CD8-positive, alpha-beta memory T cell (primary cell): ENCODE data around the gene FTO. TPM values are rescaled to one million over a fixed set of nuclear protein-coding genes. Genes with fewer than 3 reads are reported as not detected.

ENCODE experiments used
- CTCF ChIA-PET: fragments of 350-600 bp; sonication (Branson Sonifier 250); formaldehyde crosslinking; loops from one replicate; lab custom pipeline; 2021; ENCODE audit warnings: antibody characterized with exemption; lab: Charles Lee
- POLR2A ChIA-PET: fragments of 350-600 bp; sonication (Branson Sonifier 250); formaldehyde crosslinking; loops from one replicate; lab custom pipeline; 2021; ENCODE audit warnings: antibody characterized with exemption; lab: Charles Lee
- DNase-seq, 5 donors: peaks; one replicate each; pipeline versions ENCODE4 v3.0.0 to v3.0.0-alpha.2; 2020 to 2022; ENCODE audit warnings: mixed read lengths in 1 of 5
- H3K27ac ChIP-seq: one replicate; pipeline ENCODE4 v1.7.0; 2013; ENCODE audit warnings: low read depth, mild to moderate bottlenecking, low read length, moderate library complexity
- H3K27me3 ChIP-seq: 2 replicates; pipeline ENCODE4 v1.7.0; 2013; ENCODE audit warnings: low read length, mild to moderate bottlenecking; ENCODE audit not compliant: insufficient read depth, poor library complexity, severe bottlenecking
- H3K36me3 ChIP-seq: 2 replicates; pipeline ENCODE4 v1.7.0; 2013; ENCODE audit warnings: mild to moderate bottlenecking, low read length, moderate library complexity; ENCODE audit not compliant: insufficient read depth
- H3K4me1 ChIP-seq: 2 replicates; pipeline ENCODE4 v1.7.0; 2013; ENCODE audit warnings: mild to moderate bottlenecking, low read length, moderate library complexity; ENCODE audit not compliant: insufficient read depth
- H3K4me3 ChIP-seq: 2 replicates; pipeline ENCODE4 v1.7.0; 2013; ENCODE audit warnings: mild to moderate bottlenecking, low read length
- H3K9me3 ChIP-seq: 2 replicates; pipeline ENCODE4 v1.7.0; 2013; ENCODE audit warnings: mild to moderate bottlenecking, low read length
- H3K27ac Mint-ChIP-seq, 8 donors: one replicate each; pipeline ENCODE4 v1.8.0; 2020 to 2021; ENCODE audit warnings: mixed read lengths in 8 of 8, mild to moderate bottlenecking in 6 of 8, inconsistent platforms in 3 of 8, moderate library complexity in 3 of 8
- H3K27me3 Mint-ChIP-seq, 2 donors: one replicate each; pipeline ENCODE4 v1.8.0; 2020 to 2021; ENCODE audit warnings: mixed read lengths in 2 of 2, mild to moderate bottlenecking in 1 of 2, moderate library complexity in 1 of 2
- H3K36me3 Mint-ChIP-seq, 3 donors: one replicate each; pipeline ENCODE4 v1.8.0; 2020 to 2021; ENCODE audit warnings: mixed read lengths in 3 of 3, inconsistent platforms in 1 of 3, mild to moderate bottlenecking in 1 of 3
- H3K4me1 Mint-ChIP-seq, 3 donors: one replicate each; pipeline ENCODE4 v1.8.0; 2020 to 2021; ENCODE audit warnings: mixed read lengths in 3 of 3, inconsistent platforms in 1 of 3, mild to moderate bottlenecking in 1 of 3
- H3K4me3 Mint-ChIP-seq, 7 donors: one replicate each; pipeline ENCODE4 v1.8.0; 2020 to 2021; ENCODE audit warnings: mixed read lengths in 7 of 7, mild to moderate bottlenecking in 6 of 7, moderate library complexity in 4 of 7, inconsistent platforms in 2 of 7
- H3K9me3 Mint-ChIP-seq, 5 donors: one replicate each; pipeline ENCODE4 v1.8.0; 2020 to 2022; ENCODE audit warnings: mixed read lengths in 5 of 5, mild to moderate bottlenecking in 3 of 5, moderate library complexity in 2 of 5, inconsistent platforms in 1 of 5
- polyA plus RNA-seq: library from polyadenylated mRNA; unstranded; fragments of 300-500 nt; fragmentation: Illumina TruSeq; gene quantifications from one replicate; pipeline ENCODE4 v1.2.3, GENCODE V29; 2021
- total RNA-seq, 2 experiments: library from RNA; stranded (reverse); gene quantifications; one replicate each; pipeline ENCODE4 v1.2.3, GENCODE V29; 2021

FTO gene
- total and polyA plus RNA-seq, 3 experiments from 2014 or later, result 54.5 to 77.8 (median 56.0) TPM

DNA sequence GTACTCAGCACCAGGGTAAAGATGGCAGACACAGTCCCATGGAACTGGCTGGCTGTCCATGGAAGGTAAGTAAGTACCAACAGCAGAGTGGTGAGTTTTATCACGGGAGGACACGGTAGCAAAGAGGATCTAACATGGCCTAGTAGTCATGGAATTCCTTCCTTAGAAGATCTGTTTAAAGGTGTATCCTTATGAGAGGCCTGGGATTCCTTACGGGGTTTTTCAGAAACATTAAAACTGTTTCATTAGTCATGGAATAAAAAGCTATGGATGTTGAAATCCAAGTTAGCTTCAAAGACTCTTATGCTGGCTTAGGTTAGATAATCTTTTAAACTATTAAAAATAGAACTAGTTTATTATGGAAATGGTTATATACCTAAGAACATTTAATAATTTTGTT is 7.4 kb downstream of the FTO start:
- no peak for DNase-seq
- Histone ChIP-seq H3K36me3 (no peaks in the 10 kb centered on the region), H3K27ac (no peak overlapping the region), H3K4me1 (no peaks in the 10 kb centered on the region), H3K9me3 (no peaks in the 10 kb centered on the region), H3K27me3 (no peaks in the 10 kb centered on the region), H3K4me3 (no peak overlapping the region)
- Mint-ChIP-seq H3K9me3 (no peaks in the 10 kb centered on the region), H3K4me3 (no peak overlapping the region), H3K4me1 (peaks cover 42 to 82% (median 70%) of the 10 kb centered on the region in 3 donors), H3K36me3 (peaks cover 8 to 9% (median 9%) of the 10 kb centered on the region in 3 donors), H3K27ac (peak overlapping the region in 1 of 8 donors; percentile 78), H3K27me3 (peaks cover 0 to 1% of the 10 kb centered on the region in 2 donors)
- POLR2A ChIA-PET, result no interaction called here
- CTCF ChIA-PET, result no interaction called here

DNA sequence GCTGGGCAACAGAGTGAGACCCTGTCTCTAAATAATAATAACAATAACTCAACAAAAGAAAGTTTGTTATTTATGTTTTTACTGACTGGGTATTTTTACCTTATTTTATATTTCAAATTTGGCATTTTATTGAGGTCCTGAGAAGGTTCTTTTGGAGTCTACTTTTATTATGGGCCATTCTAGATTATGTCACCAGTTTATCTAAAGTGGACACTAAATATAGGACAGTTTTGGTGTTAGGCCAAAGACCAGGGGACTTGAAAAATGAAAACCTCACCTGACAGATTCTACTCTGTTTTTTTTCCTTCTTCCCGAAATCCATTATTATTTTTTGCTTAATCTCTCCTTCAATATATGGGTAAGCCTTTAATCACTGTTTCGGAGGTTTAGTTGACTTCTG is 8.1 kb downstream of the FTO start:
- peaks cover 6 to 9% (median 8%) of the 10 kb centered on the region in 3 donors for H3K36me3 Mint-ChIP-seq
- no peak overlapping the region for H3K4me3 ChIP-seq
- no peak overlapping the region for H3K4me3 Mint-ChIP-seq
- no peaks in the 10 kb centered on the region for H3K9me3 Mint-ChIP-seq
- no peak overlapping the region for H3K27ac Mint-ChIP-seq
- H3K4me1 Mint-ChIP-seq, result peaks cover 36 to 77% (median 66%) of the 10 kb centered on the region in 3 donors
- no peak overlapping the region for H3K27ac ChIP-seq
- CTCF ChIA-PET, result no interaction called here
- H3K9me3 ChIP-seq, result no peaks in the 10 kb centered on the region
- DNase-seq, result no peak
- no peaks in the 10 kb centered on the region for H3K27me3 ChIP-seq
- H3K27me3 Mint-ChIP-seq, result peaks cover 0 to 1% of the 10 kb centered on the region in 2 donors
- no peaks in the 10 kb centered on the region for H3K4me1 ChIP-seq
- no peaks in the 10 kb centered on the region for H3K36me3 ChIP-seq
- POLR2A ChIA-PET, result no interaction called here

DNA sequence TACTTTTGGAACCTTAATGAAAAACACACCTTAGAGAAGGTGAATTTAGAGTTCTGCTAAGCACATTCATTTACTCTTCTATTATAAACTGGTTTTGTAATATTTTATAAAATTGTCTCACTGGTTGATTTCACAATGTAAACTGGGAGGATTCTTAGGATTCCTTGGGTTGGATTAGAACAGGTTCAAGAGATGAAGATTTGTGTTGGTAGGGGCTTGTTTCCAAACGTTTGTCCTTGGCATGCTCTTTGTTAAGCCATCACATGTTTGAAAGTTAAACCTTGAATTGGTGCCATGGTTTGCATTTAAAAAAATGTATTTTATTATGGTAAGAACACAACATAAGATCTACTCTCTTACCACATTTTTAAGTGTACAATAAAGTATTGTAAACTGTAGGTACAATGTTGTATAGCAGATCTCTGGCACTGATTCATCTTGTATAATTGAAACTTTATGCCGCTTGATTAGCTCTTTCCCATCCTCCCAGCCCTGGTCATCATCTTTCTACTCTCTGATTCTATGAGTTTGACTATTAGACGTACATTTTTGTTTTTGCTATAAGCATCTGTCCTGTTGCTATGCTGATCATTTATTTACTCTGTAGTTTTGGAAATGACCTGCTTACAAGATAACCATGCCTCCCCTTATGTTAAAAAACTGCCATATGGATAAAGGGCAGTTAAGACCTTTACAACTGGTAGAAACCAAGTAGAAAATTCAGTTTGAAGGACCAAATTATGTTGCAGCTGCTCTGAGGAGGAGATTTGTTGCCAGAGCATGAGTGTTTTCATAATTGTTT is 9.6 kb downstream of the FTO start:
- H3K9me3 ChIP-seq, result no peaks in the 10 kb centered on the region
- H3K36me3 ChIP-seq, result no peaks in the 10 kb centered on the region
- ChIA-PET CTCF (no interaction called here), POLR2A (no interaction called here)
- H3K36me3 Mint-ChIP-seq, result peaks cover 0 to 5% (median 5%) of the 10 kb centered on the region in 3 donors
- no peak overlapping the region for H3K4me3 ChIP-seq
- DNase-seq, result no peak
- H3K4me3 Mint-ChIP-seq, result peak overlapping the region in 1 of 7 donors; percentile 1
- no peak overlapping the region for H3K27ac ChIP-seq
- H3K4me1 ChIP-seq, result no peaks in the 10 kb centered on the region
- peaks cover 38 to 72% (median 67%) of the 10 kb centered on the region in 3 donors for H3K4me1 Mint-ChIP-seq
- H3K27ac Mint-ChIP-seq, result peak overlapping the region in 1 of 8 donors; percentile 86
- peaks cover 0 to 1% of the 10 kb centered on the region in 2 donors for H3K27me3 Mint-ChIP-seq
- no peaks in the 10 kb centered on the region for H3K9me3 Mint-ChIP-seq
- no peaks in the 10 kb centered on the region for H3K27me3 ChIP-seq

DNA sequence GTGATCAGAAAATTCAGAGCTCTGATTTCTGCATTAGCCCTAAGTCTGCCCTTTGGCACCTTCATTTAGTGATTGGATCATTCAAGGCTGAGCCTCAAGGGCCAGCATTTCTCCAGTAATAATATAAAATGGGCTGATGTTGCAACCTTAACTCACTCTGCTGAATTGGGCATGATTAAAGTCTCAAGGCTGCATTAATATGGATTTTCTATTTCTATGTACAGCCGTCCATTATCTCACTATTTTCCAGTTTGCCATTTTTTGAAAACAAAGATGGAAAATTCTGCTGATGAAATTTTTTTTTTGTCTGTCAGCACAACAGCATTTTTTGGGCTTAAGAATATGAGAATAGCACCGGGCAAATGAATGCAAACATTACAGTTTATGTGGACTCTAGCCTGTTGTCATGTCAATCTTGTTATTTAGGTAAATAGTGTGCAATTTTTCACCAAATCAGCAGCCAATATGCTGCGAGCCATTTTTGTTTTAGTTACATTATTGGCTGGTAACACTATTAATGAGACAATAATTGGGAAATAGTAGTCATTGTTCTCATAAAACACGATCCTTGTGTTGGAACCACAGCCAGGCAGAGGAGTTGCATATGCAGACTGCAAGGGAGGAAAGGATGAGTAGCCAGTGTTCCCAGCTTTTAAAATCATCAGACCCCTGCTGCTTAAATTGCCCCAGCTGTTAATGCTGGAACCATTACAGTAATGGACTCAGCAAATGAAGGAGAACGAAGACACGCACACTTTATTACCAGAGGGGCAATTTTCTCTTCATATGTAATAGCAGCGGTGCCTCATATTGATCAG is 10.5 kb downstream of the FTO start:
- CTCF ChIA-PET, result no interaction called here
- no peaks in the 10 kb centered on the region for H3K9me3 ChIP-seq
- no peaks in the 10 kb centered on the region for H3K27me3 ChIP-seq
- H3K36me3 ChIP-seq, result no peaks in the 10 kb centered on the region
- no peak for DNase-seq
- peak overlapping the region in 2 of 8 donors; percentile 13 to 60 for H3K27ac Mint-ChIP-seq
- peaks cover 0 to 5% (median 2%) of the 10 kb centered on the region in 3 donors for H3K36me3 Mint-ChIP-seq
- no peak overlapping the region for H3K4me3 ChIP-seq
- peaks cover 37 to 73% (median 69%) of the 10 kb centered on the region in 3 donors for H3K4me1 Mint-ChIP-seq
- H3K27me3 Mint-ChIP-seq, result peaks cover 0 to 1% of the 10 kb centered on the region in 2 donors
- H3K9me3 Mint-ChIP-seq, result no peaks in the 10 kb centered on the region
- POLR2A ChIA-PET, result no interaction called here
- H3K4me3 Mint-ChIP-seq, result no peak overlapping the region
- H3K4me1 ChIP-seq, result no peaks in the 10 kb centered on the region
- H3K27ac ChIP-seq, result no peak overlapping the region

DNA sequence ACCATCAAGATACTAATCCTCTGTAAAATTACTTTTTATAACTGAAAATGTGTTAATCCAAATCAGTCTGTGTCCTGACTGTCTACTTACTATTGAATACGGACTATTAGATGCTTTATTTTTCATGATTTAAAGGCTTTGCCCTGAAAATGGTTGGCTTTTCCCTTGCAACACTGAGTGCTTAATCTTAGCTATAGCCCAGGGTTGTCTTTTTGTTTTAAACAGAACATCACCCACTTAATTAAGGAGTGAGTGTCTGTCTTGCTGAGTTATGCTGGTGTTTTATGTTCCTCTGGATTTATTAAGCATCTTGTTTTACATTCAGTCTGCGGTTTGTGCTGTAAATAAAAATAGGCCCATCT is 11.0 kb downstream of the FTO start:
- peaks cover 0 to 1% of the 10 kb centered on the region in 2 donors for H3K27me3 Mint-ChIP-seq
- CTCF ChIA-PET, result no interaction called here

DNA sequence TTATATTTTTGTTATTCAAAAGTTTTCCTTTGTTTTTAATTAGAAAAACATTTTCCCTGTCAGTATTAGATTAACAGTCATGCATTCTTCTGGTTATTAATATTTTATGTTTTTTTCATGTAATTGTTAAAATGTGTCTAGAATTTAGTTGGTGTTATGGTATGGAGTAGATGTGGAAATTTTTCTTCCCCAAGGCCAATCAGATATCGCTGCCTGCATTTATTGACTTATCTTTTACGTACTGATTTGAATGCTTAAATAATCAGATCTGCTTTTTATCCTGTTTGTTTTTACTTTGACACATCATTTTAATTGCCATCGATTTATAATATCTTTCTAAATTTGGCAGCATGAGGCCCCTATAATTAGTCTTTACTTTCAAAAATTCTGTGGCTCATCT is 13.6 kb downstream of the FTO start:
- peaks cover 33 to 69% (median 64%) of the 10 kb centered on the region in 3 donors for H3K4me1 Mint-ChIP-seq
- no peaks in the 10 kb centered on the region for H3K9me3 Mint-ChIP-seq
- no peaks in the 10 kb centered on the region for H3K27me3 ChIP-seq
- ChIA-PET POLR2A (no interaction called here), CTCF (no interaction called here)
- no peaks in the 10 kb centered on the region for H3K27me3 Mint-ChIP-seq
- H3K4me1 ChIP-seq, result no peaks in the 10 kb centered on the region
- peaks cover 0 to 13% (median 5%) of the 10 kb centered on the region in 3 donors for H3K36me3 Mint-ChIP-seq
- H3K27ac Mint-ChIP-seq, result no peak overlapping the region
- DNase-seq, result no peak
- H3K4me3 Mint-ChIP-seq, result no peak overlapping the region
- no peak overlapping the region for H3K4me3 ChIP-seq
- H3K36me3 ChIP-seq, result no peaks in the 10 kb centered on the region
- no peaks in the 10 kb centered on the region for H3K9me3 ChIP-seq
- no peak overlapping the region for H3K27ac ChIP-seq

More for the DNA sequence above, 11.0 kb downstream of the FTO start:
- Histone ChIP-seq H3K27ac (no peak overlapping the region), H3K36me3 (no peaks in the 10 kb centered on the region), H3K4me1 (no peaks in the 10 kb centered on the region), H3K9me3 (no peaks in the 10 kb centered on the region), H3K27me3 (no peaks in the 10 kb centered on the region), H3K4me3 (no peak overlapping the region)
- Mint-ChIP-seq H3K9me3 (no peaks in the 10 kb centered on the region), H3K4me1 (peaks cover 35 to 75% (median 69%) of the 10 kb centered on the region in 3 donors), H3K36me3 (peaks cover 0 to 5% (median 2%) of the 10 kb centered on the region in 3 donors), H3K4me3 (no peak overlapping the region), H3K27ac (no peak overlapping the region)
- POLR2A ChIA-PET, result no interaction called here
- DNase-seq, result no peak

DNA sequence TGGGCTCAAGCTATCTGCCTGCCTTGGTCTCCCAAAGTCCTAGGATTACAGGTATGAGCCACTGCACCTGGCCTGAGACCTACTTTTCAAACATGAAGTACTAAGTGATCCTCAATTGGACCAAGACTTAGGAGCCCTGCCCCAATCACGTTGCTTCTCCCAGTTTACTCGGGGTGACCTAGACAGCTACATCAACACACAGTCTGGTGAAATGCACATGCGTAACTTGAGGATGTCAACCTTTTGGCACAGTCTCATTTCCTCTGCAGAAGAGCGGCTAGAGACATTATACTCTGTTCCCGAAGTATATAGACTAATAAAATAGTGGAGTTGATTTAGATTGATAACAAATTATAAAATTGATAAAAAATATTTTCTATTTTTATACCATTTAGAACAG is 17.1 kb downstream of the FTO start:
- H3K27ac ChIP-seq, result no peak overlapping the region
- Mint-ChIP-seq H3K4me1 (peaks cover 23 to 63% (median 52%) of the 10 kb centered on the region in 3 donors), H3K27ac (no peak overlapping the region), H3K27me3 (no peaks in the 10 kb centered on the region), H3K4me3 (no peak overlapping the region), H3K9me3 (no peaks in the 10 kb centered on the region), H3K36me3 (peaks cover 0 to 11% (median 4%) of the 10 kb centered on the region in 3 donors)
- no peaks in the 10 kb centered on the region for H3K36me3 ChIP-seq
- no peaks in the 10 kb centered on the region for H3K27me3 ChIP-seq
- no peaks in the 10 kb centered on the region for H3K9me3 ChIP-seq
- H3K4me1 ChIP-seq, result no peaks in the 10 kb centered on the region
- ChIA-PET CTCF (no interaction called here), POLR2A (no interaction called here)
- no peak overlapping the region for H3K4me3 ChIP-seq
- no peak for DNase-seq

DNA sequence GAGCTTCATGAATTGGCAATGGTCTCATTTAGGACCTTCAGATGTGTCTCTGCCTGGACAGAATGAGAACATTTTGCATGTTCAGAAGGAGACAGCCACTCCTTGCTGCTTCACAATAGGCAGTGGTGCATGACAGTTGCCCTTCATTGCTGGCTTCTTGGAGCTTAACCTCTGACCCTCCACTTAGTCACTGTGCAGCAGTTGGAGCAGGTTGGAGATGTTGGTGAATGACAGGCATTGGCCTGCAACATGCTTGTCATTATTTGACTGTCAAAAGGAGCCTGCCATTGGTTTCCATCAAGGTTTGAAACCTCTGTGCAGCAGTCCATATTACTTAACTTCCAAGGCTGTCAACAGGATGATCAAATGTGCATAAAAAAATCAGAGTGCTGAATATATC is 22.7 kb downstream of the FTO start:
- POLR2A ChIA-PET, result no interaction called here
- Histone ChIP-seq H3K9me3 (no peaks in the 10 kb centered on the region), H3K27me3 (no peaks in the 10 kb centered on the region), H3K4me1 (no peaks in the 10 kb centered on the region), H3K36me3 (no peaks in the 10 kb centered on the region), H3K4me3 (no peak overlapping the region), H3K27ac (no peak overlapping the region)
- H3K4me3 Mint-ChIP-seq, result no peak overlapping the region
- H3K27ac Mint-ChIP-seq, result no peak overlapping the region
- H3K9me3 Mint-ChIP-seq, result no peaks in the 10 kb centered on the region
- CTCF ChIA-PET, result no interaction called here
- peaks cover 0 to 7% (median 5%) of the 10 kb centered on the region in 3 donors for H3K36me3 Mint-ChIP-seq
- no peaks in the 10 kb centered on the region for H3K27me3 Mint-ChIP-seq
- DNase-seq, result no peak
- peaks cover 17 to 67% (median 30%) of the 10 kb centered on the region in 3 donors for H3K4me1 Mint-ChIP-seq
